Stimulated activated CD4-positive, alpha-beta T cell treated with anti-CD3 and anti-CD28 coated beads, Interleukin-15, amount 100 ng/mL, for 24 hours (primary cell): ENCODE results near the gene OPN1MW3.
"Not testable (repeated sequence)": the region's sequence is repeated elsewhere in the genome, so short reads cannot be mapped to it uniquely, and the experiment has no call there.

Experiments used
- DNase-seq: peaks from one replicate; pipeline ENCODE4 v3.0.0-alpha.2; 2020

Gene OPN1MW3

GRCh38 chrX:154296731-154297130, 39.3 kb downstream of the OPN1MW3 start:
- no peak for DNase-seq

- DNase-seq = no peak
These were observed 40.9 kb downstream of the OPN1MW3 start for GRCh38 chrX:154298312-154298711.

GRCh38 chrX:154300816-154301215, 43.4 kb downstream of the OPN1MW3 start:
- no peak for DNase-seq

- not testable (repeated sequence) for DNase-seq
These were observed 45.6 kb downstream of the OPN1MW3 start for GRCh38 chrX:154302998-154303397.

GRCh38 chrX:154303476-154303875, 46.1 kb downstream of the OPN1MW3 start:
- no peak for DNase-seq

GRCh38 chrX:154304846-154305245, 47.5 kb downstream of the OPN1MW3 start:
- no peak for DNase-seq

- no peak for DNase-seq
These were observed 48.3 kb downstream of the OPN1MW3 start for GRCh38 chrX:154305541-154306205.

DNA sequence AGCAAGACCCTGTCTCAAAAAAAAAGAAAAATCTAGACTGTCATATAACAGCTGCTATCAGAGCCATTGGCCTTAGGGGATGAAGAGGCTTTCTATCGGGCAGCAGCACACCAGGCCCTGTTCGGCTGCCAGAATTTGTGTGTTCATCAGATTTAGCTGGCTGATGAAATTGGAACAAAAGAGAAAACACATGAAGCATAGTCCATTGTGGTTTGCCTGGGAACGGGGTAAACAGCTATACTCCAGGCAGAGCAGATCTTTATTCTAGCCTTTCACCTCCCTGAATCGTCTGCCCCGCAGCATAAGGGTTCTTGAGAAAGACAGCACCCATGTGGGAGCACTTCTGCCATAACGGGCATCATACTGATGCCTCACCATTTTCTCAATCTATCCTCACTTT, 49.8 kb downstream of the OPN1MW3 start:
- no peak for DNase-seq

- peak; percentile 85 for DNase-seq
These were observed 50.9 kb downstream of the OPN1MW3 start for GRCh38 chrX:154308108-154308946.

- DNase-seq = no peak
These were observed 51.8 kb downstream of the OPN1MW3 start for GRCh38 chrX:154309041-154309775.

DNA sequence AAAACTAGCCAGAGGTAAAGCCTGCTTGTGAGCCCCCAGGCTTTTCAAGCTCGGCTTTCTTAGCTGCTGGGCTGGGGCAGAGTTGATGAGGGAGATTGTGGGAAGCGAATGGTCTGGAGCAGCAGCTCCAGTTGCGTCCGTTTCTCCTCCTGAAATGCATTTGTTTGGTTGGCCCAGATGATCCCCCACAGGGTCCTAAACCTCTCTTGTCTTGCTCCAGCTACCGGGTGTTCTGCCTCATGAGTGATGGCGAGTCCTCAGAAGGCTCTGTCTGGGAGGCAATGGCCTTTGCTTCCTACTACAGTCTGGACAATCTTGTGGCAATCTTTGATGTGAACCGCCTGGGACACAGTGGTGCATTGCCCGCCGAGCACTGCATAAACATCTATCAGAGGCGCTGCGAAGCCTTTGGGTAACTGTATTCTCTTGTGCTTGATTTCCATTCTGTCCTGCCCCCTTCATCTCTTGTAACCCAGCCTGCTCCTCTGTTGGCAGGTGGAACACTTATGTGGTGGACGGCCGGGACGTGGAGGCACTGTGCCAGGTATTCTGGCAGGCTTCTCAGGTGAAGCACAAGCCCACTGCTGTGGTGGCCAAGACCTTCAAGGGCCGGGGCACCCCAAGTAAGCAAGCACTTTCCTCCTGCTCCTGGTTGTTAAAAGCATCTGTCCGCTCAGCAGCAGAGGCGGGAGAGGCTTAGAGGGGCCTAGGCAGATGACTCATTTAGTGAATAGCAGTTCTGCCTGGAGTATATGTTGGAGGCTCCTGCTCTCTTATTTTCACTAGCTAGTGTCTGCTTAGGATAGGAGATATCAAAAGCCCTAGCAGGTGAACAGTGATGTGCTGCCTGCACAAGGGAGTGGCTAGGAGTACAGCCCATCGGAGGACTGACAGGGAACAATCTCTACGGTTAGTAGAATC, 53.5 kb downstream of the OPN1MW3 start:
- DNase-seq = no peak

DNA sequence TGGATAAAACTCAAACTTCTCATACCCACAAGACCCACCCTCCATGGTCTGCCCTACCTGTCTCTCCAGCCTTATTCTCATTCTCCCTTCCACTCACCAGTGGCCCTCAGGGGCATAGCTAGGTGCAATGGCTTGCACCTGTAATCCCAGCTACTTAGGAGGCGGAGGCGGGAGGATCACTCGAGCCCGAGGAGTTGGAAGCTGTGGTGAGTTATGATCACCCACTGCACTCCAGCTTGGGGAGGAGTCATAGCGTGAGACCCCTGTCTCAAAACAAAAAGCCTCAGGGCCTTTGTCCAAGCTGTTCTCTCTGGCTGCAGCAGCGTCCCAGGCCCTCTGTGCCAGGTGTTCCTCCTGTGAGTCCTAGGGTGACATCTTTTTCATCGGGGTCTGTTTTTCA, 54.7 kb downstream of the OPN1MW3 start:
- DNase-seq = no peak

- peak; percentile 56 for DNase-seq
These were observed 55.8 kb downstream of the OPN1MW3 start for GRCh38 chrX:154313147-154313546.

GRCh38 chrX:154315416-154315815, 58.0 kb downstream of the OPN1MW3 start:
- DNase-seq = no peak

GRCh38 chrX:154317391-154317995, 60.1 kb downstream of the OPN1MW3 start:
- no peak for DNase-seq

GRCh38 chrX:154320406-154320805, 63.0 kb downstream of the OPN1MW3 start:
- DNase-seq = no peak
